RPMI7951 (cell line): ENCODE results near the gene FGF13. TPM values are rescaled to one million over a fixed set of nuclear protein-coding genes. Genes with fewer than 3 reads are reported as not detected.
A peak's percentile ranks its signal among the peaks of the same experiment; 100 is the strongest.

Source experiments
- DNase-seq: peaks from one replicate; pipeline ENCODE4 v3.0.0-alpha.2; 2012; ENCODE audit warnings: low read depth
- total RNA-seq: library from RNA; depleted of rRNA; stranded (reverse); fragments of >200 nt; shearing (Covaris generic); gene quantifications from 2 replicates; pipeline ENCODE4 v1.2.3, GENCODE V29; 2014; rRNA removed

FGF13 gene
- total RNA-seq, result 0.10 and 0.12 TPM in 2 replicates

GRCh38 chrX:138711399-138712347 is at the start of gene FGF13:
TSS of gene FGF13 (minus strand) at chrX:138711717. CDS start at chrX:138711003, 714 bp downstream.
- DNase-seq, result no peak

GRCh38 chrX:138759217-138759943 is 47.9 kb upstream of the FGF13 start:
- no peak for DNase-seq

- peak; percentile 4 for DNase-seq
These were observed 44.7 kb upstream of the FGF13 start for GRCh38 chrX:138756234-138756633.

GRCh38 chrX:138754861-138755260 is 43.3 kb upstream of the FGF13 start:
- DNase-seq, result no peak

GRCh38 chrX:138748480-138748879 is 37.0 kb upstream of the FGF13 start:
- no peak for DNase-seq

- DNase-seq, result peak; percentile 10
These were observed 33.7 kb upstream of the FGF13 start for GRCh38 chrX:138745196-138745595.

- no peak for DNase-seq
These were observed 30.7 kb upstream of the FGF13 start for GRCh38 chrX:138742217-138742616.

- no peak for DNase-seq
These were observed 28.8 kb upstream of the FGF13 start for GRCh38 chrX:138740341-138740740.

GRCh38 chrX:138723301-138723700 is 11.8 kb upstream of the FGF13 start:
- DNase-seq, result no peak

GRCh38 chrX:138719396-138719795 is 7.9 kb upstream of the FGF13 start:
- DNase-seq, result no peak

- DNase-seq, result no peak
These were observed 7.4 kb upstream of the FGF13 start for GRCh38 chrX:138718941-138719340.

GRCh38 chrX:138710866-138711341 is 613 bp downstream of the FGF13 start:
- DNase-seq, result no peak

GRCh38 chrX:138709886-138710791 is 1.4 kb downstream of the FGF13 start:
- DNase-seq, result no peak

- no peak for DNase-seq
These were observed 3.2 kb downstream of the FGF13 start for GRCh38 chrX:138708268-138708667.

- DNase-seq, result no peak
These were observed 6.9 kb downstream of the FGF13 start for GRCh38 chrX:138704596-138704995.

- no peak for DNase-seq
These were observed 7.4 kb downstream of the FGF13 start for GRCh38 chrX:138704101-138704500.

GRCh38 chrX:138692591-138692990 is 18.9 kb downstream of the FGF13 start:
- no peak for DNase-seq

GRCh38 chrX:138691186-138691585 is 20.3 kb downstream of the FGF13 start:
- peak; percentile 2 for DNase-seq

GRCh38 chrX:138690591-138690990 is 20.9 kb downstream of the FGF13 start:
- no peak for DNase-seq

GRCh38 chrX:138683600-138683999 is 27.9 kb downstream of the FGF13 start:
- DNase-seq, result no peak

- no peak for DNase-seq
These were observed 41.8 kb downstream of the FGF13 start for GRCh38 chrX:138669693-138670092.

- no peak for DNase-seq
These were observed 47.1 kb downstream of the FGF13 start for GRCh38 chrX:138664466-138664865.
